Measurements from ENCODE around the gene LSM2. TPM values are rescaled to one million over a fixed set of nuclear protein-coding genes. Genes with fewer than 3 reads are reported as not detected.

The LSM2 gene
- polyA plus RNA-seq, 1 donor from 2014 or later, result 68.5 TPM

GRCh38 chr6:31827286-31828079 is 20.7 kb upstream of the LSM2 start, which contains the start of gene HSPA1B:
TSS of gene HSPA1B (plus strand) at chr6:31827738. CDS start at chr6:31827951, 213 bp downstream.
- TF ChIP-seq MXI1 (conservative IDR thresholded peaks at IDR 0.05; ENCODE audit: poor library complexity, severe bottlenecking) (peak; percentile 69), SMC3 (conservative IDR thresholded peaks at IDR 0.05; ENCODE audit: poor library complexity) (peak; percentile 19), TAF1 (IDR thresholded peaks at IDR 0.05; ENCODE audit: low read depth) (peak; percentile 86), EP300 (conservative IDR thresholded peaks at IDR 0.05; ENCODE audit: poor library complexity, severe bottlenecking) (no peak), REST (IDR thresholded peaks at IDR 0.05; ENCODE audit: borderline replicate concordance) (peak; percentile 77), POLR2AphosphoS5 (IDR thresholded peaks at IDR 0.05) (peak; percentile 99), RAD21 (conservative IDR thresholded peaks at IDR 0.05) (no peak)
- TF ChIP-seq, protein P1, sequence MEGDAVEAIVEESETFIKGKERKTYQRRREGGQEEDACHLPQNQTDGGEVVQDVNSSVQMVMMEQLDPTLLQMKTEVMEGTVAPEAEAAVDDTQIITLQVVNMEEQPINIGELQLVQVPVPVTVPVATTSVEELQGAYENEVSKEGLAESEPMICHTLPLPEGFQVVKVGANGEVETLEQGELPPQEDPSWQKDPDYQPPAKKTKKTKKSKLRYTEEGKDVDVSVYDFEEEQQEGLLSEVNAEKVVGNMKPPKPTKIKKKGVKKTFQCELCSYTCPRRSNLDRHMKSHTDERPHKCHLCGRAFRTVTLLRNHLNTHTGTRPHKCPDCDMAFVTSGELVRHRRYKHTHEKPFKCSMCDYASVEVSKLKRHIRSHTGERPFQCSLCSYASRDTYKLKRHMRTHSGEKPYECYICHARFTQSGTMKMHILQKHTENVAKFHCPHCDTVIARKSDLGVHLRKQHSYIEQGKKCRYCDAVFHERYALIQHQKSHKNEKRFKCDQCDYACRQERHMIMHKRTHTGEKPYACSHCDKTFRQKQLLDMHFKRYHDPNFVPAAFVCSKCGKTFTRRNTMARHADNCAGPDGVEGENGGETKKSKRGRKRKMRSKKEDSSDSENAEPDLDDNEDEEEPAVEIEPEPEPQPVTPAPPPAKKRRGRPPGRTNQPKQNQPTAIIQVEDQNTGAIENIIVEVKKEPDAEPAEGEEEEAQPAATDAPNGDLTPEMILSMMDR (IDR thresholded peaks at IDR 0.05; ENCODE audit: poor library complexity, severe bottlenecking), result no peak
- Histone ChIP-seq H3K36me3 (ENCODE audit: insufficient read depth, low read length) (no peaks in the 10 kb centered on the region), H3K27me3 (ENCODE audit: insufficient read depth, low read depth, low read length) (no peaks in the 10 kb centered on the region), H3K4me2 (ENCODE audit: low read length) (peak within 1 kb of the TSS; percentile 89), H4K20me1 (ENCODE audit: insufficient read depth) (no peaks in the 10 kb centered on the region), H3K9me3 (ENCODE audit: low read length) (no peaks in the 10 kb centered on the region), H3F3A (ENCODE audit: insufficient read depth, low read length, poor library complexity, severe bottlenecking) (peaks cover 3% of the 10 kb centered on the region), H3K27ac (ENCODE audit: low read length) (peak within 1 kb of the TSS; percentile 80), H3K9me2 (ENCODE audit: insufficient read depth, low read length) (no peaks in the 10 kb centered on the region), H2AFZ (ENCODE audit: low read depth, low read length) (peak within 1 kb of the TSS; percentile 69), H3K9ac (ENCODE audit: low read length) (peak within 1 kb of the TSS; percentile 70), H3K79me2 (replicated peaks; ENCODE audit: insufficient read depth, low read length) (peaks cover 26% of the 10 kb centered on the region), H3K4me3 (ENCODE audit: low read length) (peak within 1 kb of the TSS; percentile 69)

GRCh38 chr6:31826793-31827285 is 20.1 kb upstream of the LSM2 start:
- no peaks in the 10 kb centered on the region for H3K9me2 ChIP-seq (ENCODE audit: insufficient read depth, low read length)
- no peaks in the 10 kb centered on the region for H3K9me3 ChIP-seq (ENCODE audit: low read length)
- H3K9ac ChIP-seq (ENCODE audit: low read length), result peak overlapping the region; percentile 63
- peaks cover 24% of the 10 kb centered on the region for H3K79me2 ChIP-seq (replicated peaks; ENCODE audit: insufficient read depth, low read length)
- TF ChIP-seq REST (IDR thresholded peaks at IDR 0.05; ENCODE audit: borderline replicate concordance), result no peak
- TF ChIP-seq MXI1 (conservative IDR thresholded peaks at IDR 0.05; ENCODE audit: poor library complexity, severe bottlenecking), result no peak
- no peak for TF ChIP-seq SMC3 (conservative IDR thresholded peaks at IDR 0.05; ENCODE audit: poor library complexity)
- no peak for TF ChIP-seq RAD21 (conservative IDR thresholded peaks at IDR 0.05)
- no peak for TF ChIP-seq EP300 (conservative IDR thresholded peaks at IDR 0.05; ENCODE audit: poor library complexity, severe bottlenecking)
- TF ChIP-seq EZH2 (IDR thresholded peaks at IDR 0.05; ENCODE audit: borderline replicate concordance, insufficient read depth, low read length, poor library complexity, severe bottlenecking), result no peak
- no peak for TF ChIP-seq POLR2AphosphoS5 (IDR thresholded peaks at IDR 0.05)
- no peak for TF ChIP-seq TAF1 (IDR thresholded peaks at IDR 0.05; ENCODE audit: low read depth)
- TF ChIP-seq, protein P1 (IDR thresholded peaks at IDR 0.05; ENCODE audit: poor library complexity, severe bottlenecking), result no peak
- peak overlapping the region; percentile 69 for H3K4me3 ChIP-seq (ENCODE audit: low read length)
- no peaks in the 10 kb centered on the region for H4K20me1 ChIP-seq (ENCODE audit: insufficient read depth)
- peak overlapping the region; percentile 89 for H3K4me2 ChIP-seq (ENCODE audit: low read length)
- no peaks in the 10 kb centered on the region for H3K36me3 ChIP-seq (ENCODE audit: insufficient read depth, low read length)
- peaks cover 3% of the 10 kb centered on the region for H3F3A ChIP-seq (ENCODE audit: insufficient read depth, low read length, poor library complexity, severe bottlenecking)
- H3K27me3 ChIP-seq (ENCODE audit: insufficient read depth, low read depth, low read length), result no peaks in the 10 kb centered on the region
- H3K27ac ChIP-seq (ENCODE audit: low read length), result peak overlapping the region; percentile 80
- H2AFZ ChIP-seq (ENCODE audit: low read depth, low read length), result peak overlapping the region; percentile 69
